IMR-90 (cell line): ENCODE results near the gene C3orf22. TPM values are rescaled to one million over a fixed set of nuclear protein-coding genes. Genes with fewer than 3 reads are reported as not detected.
A peak's percentile ranks its signal among the peaks of the same experiment; 100 is the strongest.

Experiments used
- ATAC-seq: fragments of 200-7000 bp; cut with Tn5 transposase; 2 replicates; pipeline ENCODE4 v1.9.1; 2020; ENCODE audit warnings: low read depth, mild to moderate bottlenecking, moderate library complexity
- BruUV-seq: library from RNA; stranded (reverse); fragments of 400-500 nt; replicated peaks from 2 replicates; lab custom pipeline; 2021; lab: Mats Ljungman, UMichigan
- CTCF ChIA-PET: fragments of 300-600 bp; formaldehyde crosslinking; extraction: SDS; loops from one replicate; lab custom pipeline; 2021; ENCODE audit warnings: antibody characterized with exemption; lab: Yijun Ruan, JAX
- POLR2A ChIA-PET: fragments of 300-600 bp; sonication (Branson Sonifier 250); formaldehyde crosslinking; loops from one replicate; lab custom pipeline; 2022; ENCODE audit warnings: antibody characterized with exemption; ENCODE audit not compliant: unreplicated experiment; lab: Charles Lee
- DNase-seq: peaks from one replicate; pipeline ENCODE4 v3.0.0; 2013
- H2AFZ ChIP-seq: replicated peaks from 2 replicates; pipeline ENCODE3; 2013; ENCODE audit warnings: low read length, mild to moderate bottlenecking; ENCODE audit not compliant: poor library complexity
- H2AK5ac ChIP-seq: 2 replicates; pipeline ENCODE4 v1.6.1; 2013; ENCODE audit warnings: low read depth, low read length, inconsistent platforms
- H2AK9ac ChIP-seq: replicated peaks from 2 replicates; pipeline ENCODE3; 2013; ENCODE audit warnings: mild to moderate bottlenecking, low read depth, low read length, moderate library complexity; ENCODE audit not compliant: poor library complexity
- H2BK120ac ChIP-seq: 2 replicates; pipeline ENCODE4 v1.6.1; 2013; ENCODE audit warnings: low read depth, low read length, inconsistent platforms
- H2BK15ac ChIP-seq: 3 replicates; pipeline ENCODE4 v1.6.1; 2013; ENCODE audit warnings: low read depth, low read length, inconsistent platforms
- H2BK20ac ChIP-seq: 2 replicates; pipeline ENCODE4 v1.6.1; 2013; ENCODE audit warnings: low read depth, mild to moderate bottlenecking, inconsistent platforms, low read length, moderate library complexity
- H2BK5ac ChIP-seq: 2 replicates; pipeline ENCODE4 v1.6.1; 2013; ENCODE audit warnings: mild to moderate bottlenecking, low read depth, low read length, inconsistent platforms; ENCODE audit not compliant: poor library complexity, severe bottlenecking
- H3K14ac ChIP-seq: replicated peaks from 2 replicates; pipeline ENCODE4 v1.6.1; 2013; ENCODE audit warnings: low read depth, low read length, inconsistent platforms
- H3K18ac ChIP-seq: 2 replicates; pipeline ENCODE4 v1.6.1; 2013; ENCODE audit warnings: low read depth, low read length, control low read depth
- H3K23ac ChIP-seq: 2 replicates; pipeline ENCODE4 v1.6.1; 2013; ENCODE audit warnings: low read depth, low read length, inconsistent platforms
- H3K27ac ChIP-seq: 2 replicates; pipeline ENCODE4 v1.5.1; 2013; ENCODE audit warnings: mild to moderate bottlenecking, control low read depth, low read length; ENCODE audit not compliant: insufficient read depth
- H3K27me3 ChIP-seq: 2 replicates; pipeline ENCODE4 v1.6.1; 2013; ENCODE audit warnings: low read length; ENCODE audit not compliant: control insufficient read depth, insufficient read depth
- H3K36me3 ChIP-seq: 2 replicates; pipeline ENCODE4 v1.6.1; 2013; ENCODE audit warnings: low read length, mixed read lengths; ENCODE audit not compliant: control insufficient read depth, insufficient read depth
- H3K4ac ChIP-seq: 2 replicates; pipeline ENCODE4 v1.6.1; 2013; ENCODE audit warnings: low read depth, low read length, inconsistent platforms
- H3K4me1 ChIP-seq: 2 replicates; pipeline ENCODE4 v1.6.1; 2013; ENCODE audit warnings: low read length, mixed read lengths; ENCODE audit not compliant: control insufficient read depth, insufficient read depth
- H3K4me2 ChIP-seq: 2 replicates; pipeline ENCODE4 v1.6.1; 2013; ENCODE audit warnings: low read depth, mild to moderate bottlenecking, control low read depth, low read length, moderate library complexity
- H3K4me3 ChIP-seq: 2 replicates; pipeline ENCODE4 v1.5.1; 2013; ENCODE audit warnings: low read depth, mild to moderate bottlenecking, control low read depth, low read length, moderate library complexity; ENCODE audit not compliant: insufficient read depth
- H3K56ac ChIP-seq: 2 replicates; pipeline ENCODE4 v1.6.1; 2013; ENCODE audit warnings: low read length, inconsistent platforms; ENCODE audit not compliant: insufficient read depth; ENCODE audit errors: extremely low read depth
- H3K79me1 ChIP-seq, 2 experiments: 2 replicates each; pipeline ENCODE4 v1.6.1; 2013; ENCODE audit warnings: low read length in 2 of 2, inconsistent platforms in 1 of 2, low read depth in 1 of 2
- H3K9ac ChIP-seq: 2 replicates; pipeline ENCODE4 v1.6.1; 2013; ENCODE audit warnings: low read depth, low read length, control low read depth
- H3K9me1 ChIP-seq: 2 replicates; pipeline ENCODE4 v1.6.1; 2013; ENCODE audit warnings: low read length, inconsistent platforms; ENCODE audit not compliant: insufficient read depth
- H3K9me3 ChIP-seq: 2 replicates; pipeline ENCODE4 v1.6.1; 2013; ENCODE audit warnings: low read length; ENCODE audit not compliant: control insufficient read depth, insufficient read depth
- H4K20me1 ChIP-seq: 2 replicates; pipeline ENCODE4 v1.6.1; 2013; ENCODE audit warnings: low read length, inconsistent platforms; ENCODE audit not compliant: insufficient read depth
- H4K5ac ChIP-seq: 2 replicates; pipeline ENCODE4 v1.6.1; 2013; ENCODE audit warnings: mild to moderate bottlenecking, low read depth, low read length, control low read depth
- H4K8ac ChIP-seq, 2 experiments: 2 replicates each; pipeline ENCODE4 v1.6.1; 2013; ENCODE audit warnings: low read depth in 2 of 2, low read length in 2 of 2, control low read depth in 1 of 2, inconsistent platforms in 1 of 2
- H4K91ac ChIP-seq: 2 replicates; pipeline ENCODE4 v1.6.1; 2013; ENCODE audit warnings: low read depth, low read length, inconsistent platforms; ENCODE audit not compliant: insufficient read depth
- BHLHE40 ChIP-seq: fragments of 150-350 bp; IDR thresholded peaks from 2 replicates; pipeline ENCODE4 v1.6.1; 2016; ENCODE audit warnings: mild to moderate bottlenecking, low read depth, low read length
- CEBPB ChIP-seq: IDR thresholded peaks from 2 replicates; pipeline ENCODE4 v1.6.1; 2012; ENCODE audit warnings: low read depth, low read length, improper control_type of control experiment
- CHD1 ChIP-seq: IDR thresholded peaks from 2 replicates; pipeline ENCODE4 v1.6.1; 2012; ENCODE audit warnings: low read depth, low read length, improper control_type of control experiment
- FOS ChIP-seq: fragments of 150-350 bp; IDR thresholded peaks from 2 replicates; pipeline ENCODE4 v1.6.1; 2016; ENCODE audit warnings: low read depth, low read length
- MAFK ChIP-seq: IDR thresholded peaks from 2 replicates; pipeline ENCODE4 v1.6.1; 2012; ENCODE audit warnings: low read depth, low read length, improper control_type of control experiment
- MAZ ChIP-seq: IDR thresholded peaks from 2 replicates; pipeline ENCODE4 v1.6.1; 2012; ENCODE audit warnings: low read depth, mild to moderate bottlenecking, low read length, improper control_type of control experiment, moderate library complexity, borderline replicate concordance
- MXI1 ChIP-seq: IDR thresholded peaks from 2 replicates; pipeline ENCODE4 v1.6.1; 2012; ENCODE audit warnings: low read depth, mild to moderate bottlenecking, low read length, moderate library complexity, borderline replicate concordance
- NFE2L2 ChIP-seq: fragments of 150-350 bp; IDR thresholded peaks from 2 replicates; pipeline ENCODE4 v1.6.1; 2016; ENCODE audit warnings: low read depth, mild to moderate bottlenecking, low read length
- POLR2A ChIP-seq: IDR thresholded peaks from 2 replicates; pipeline ENCODE4 v1.6.1; 2012; ENCODE audit warnings: mild to moderate bottlenecking, low read depth, low read length
- RAD21 ChIP-seq: IDR thresholded peaks from 2 replicates; pipeline ENCODE4 v1.6.1; 2012; ENCODE audit warnings: low read length, improper control_type of control experiment
- RCOR1 ChIP-seq: IDR thresholded peaks from 2 replicates; pipeline ENCODE4 v1.6.1; 2012; ENCODE audit warnings: mild to moderate bottlenecking, low read length, improper control_type of control experiment; ENCODE audit not compliant: insufficient replicate concordance
- RFX5 ChIP-seq: IDR thresholded peaks from 2 replicates; pipeline ENCODE4 v1.8.0; 2012; ENCODE audit warnings: low read depth, mild to moderate bottlenecking, low read length, moderate library complexity
- SMC3 ChIP-seq: fragments of 150-350 bp; IDR thresholded peaks from 2 replicates; pipeline ENCODE4 v1.6.1; 2016; ENCODE audit warnings: low read depth, mild to moderate bottlenecking, antibody characterized with exemption, low read length, moderate library complexity
- WGBS, 2 experiments: methylation state at CpG; one replicate each; pipeline versions ENCODE4 v1.1.5 to v1.1.7; 2013; ENCODE audit warnings: missing lambda C conversion rate in 2 of 2; ENCODE audit not compliant: insufficient read length in 1 of 2; ENCODE audit errors: extremely low coverage in 2 of 2; 5-methylcytosine and 5-hydroxymethylcytosine counted together
- dilution Hi-C: fragments of 300-500 bp; cut with HindIII; formaldehyde crosslinking; loops from one replicate; pipeline ENCODE4 v1.14.3; 2018; ENCODE audit warnings: low sequenced_read_pairs; ENCODE audit not compliant: unreplicated experiment
- in situ Hi-C: fragments of 300-500 bp; cut with MboI; formaldehyde crosslinking; loops from 3 replicates; pipeline ENCODE4 v1.14.3; 2019; ENCODE audit warnings: low sequenced_read_pairs, inconsistent platforms, mixed read lengths
- intact Hi-C: fragments of 100-400 bp; cut with micrococcal nuclease; formaldehyde crosslinking; loops from 2 replicates; pipeline ENCODE4 v1.10.0; 2022
- polyA plus RNA-seq, 3 experiments: library from polyadenylated mRNA; depleted of rRNA; stranded (reverse); fragments of >200 nt; gene quantifications; 2 replicates each; pipeline ENCODE4 v1.2.3, GENCODE V29; 2012; ENCODE audit warnings: low replicate concordance in 1 of 3
- total RNA-seq: library from RNA; depleted of rRNA; stranded (reverse); fragments of >200 nt; gene quantifications from 2 replicates; pipeline ENCODE4 v1.2.3, GENCODE V29; 2012
- TF ChIP-seq, protein P1 (sequence below): fragments of 150-350 bp; IDR thresholded peaks from 2 replicates; pipeline ENCODE4 v1.6.1; 2017; ENCODE audit warnings: mild to moderate bottlenecking, antibody characterized with exemption, low read length, low read depth
- TF ChIP-seq, protein P2 (sequence below): fragments of 150-350 bp; IDR thresholded peaks from 2 replicates; pipeline ENCODE4 v1.6.1; 2016; ENCODE audit warnings: low read depth, mild to moderate bottlenecking, low read length, moderate library complexity, borderline replicate concordance
- TF ChIP-seq, protein P3 (sequence below): conservative IDR thresholded peaks from 2 replicates; pipeline ENCODE4 v1.5.1; 2012; ENCODE audit warnings: mild to moderate bottlenecking, low read depth, low read length, improper control_type of control experiment

C3orf22 gene
- total and polyA plus RNA-seq, 2 of the 4 experiments (the other 2 are of a cell fraction): not detected

DNA sequence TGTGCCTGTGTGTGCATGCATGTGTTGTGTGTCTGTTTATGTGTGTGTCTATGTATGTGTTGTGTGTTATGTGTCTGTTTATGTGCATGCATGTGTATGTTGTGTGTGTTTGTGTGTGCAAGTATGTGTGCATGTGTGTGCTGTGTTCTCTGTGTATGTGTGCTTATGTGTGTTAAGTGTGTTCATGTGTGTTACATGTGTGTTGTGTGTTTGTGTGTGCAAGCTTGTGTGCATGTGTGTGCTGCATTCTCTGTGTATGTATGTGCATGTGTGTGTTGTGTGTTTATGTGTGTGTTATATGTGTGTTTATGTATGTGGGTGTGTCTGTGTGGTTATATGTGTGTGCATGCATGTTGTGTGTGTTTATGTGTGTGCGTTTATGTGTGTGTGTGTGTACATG, 56.1 kb downstream of the C3orf22 start:
- dilution Hi-C loops: no loop called here
- Histone ChIP-seq H4K8ac (no peak overlapping the region), H2BK20ac (no peak overlapping the region), H2BK120ac (no peak overlapping the region), H2AFZ (no peak overlapping the region), H3K4me2 (no peak overlapping the region), H2AK9ac (no peak overlapping the region), H2BK5ac (peak overlapping the region; percentile 30), H4K20me1 (no peaks in the 10 kb centered on the region), H3K4me3 (no peak overlapping the region), H3K9me1 (no peaks in the 10 kb centered on the region), H3K36me3 (no peaks in the 10 kb centered on the region), H3K23ac (no peak overlapping the region), H3K56ac (no peak overlapping the region), H4K5ac (no peak overlapping the region), H3K18ac (no peak overlapping the region), H3K27ac (no peak overlapping the region), H3K4me1 (no peaks in the 10 kb centered on the region), H3K27me3 (peaks cover 8% of the 10 kb centered on the region; the same call in 1 of the 2 replicates), H3K9me3 (no peaks in the 10 kb centered on the region), H3K9ac (no peak overlapping the region), H2AK5ac (no peak overlapping the region), H3K79me1 (no peaks in the 10 kb centered on the region), H3K14ac (no peak overlapping the region), H2BK15ac (no peak overlapping the region), H3K4ac (no peak overlapping the region), H4K91ac (no peak overlapping the region)
- ChIA-PET CTCF (no interaction called here), POLR2A (no interaction called here)
- in situ Hi-C loops: no loop called here
- no TSS peak for BruUV-seq
- intact Hi-C loops: no loop called here
- no peak for DNase-seq
- ATAC-seq: no peak
- TF ChIP-seq RCOR1 (no peak), NFE2L2 (no peak), RFX5 (no peak), CHD1 (no peak), FOS (no peak), POLR2A (no peak), MAFK (no peak), CEBPB (no peak), SMC3 (no peak), BHLHE40 (no peak), MXI1 (no peak), MAZ (no peak), RAD21 (no peak)
- TF ChIP-seq, protein P1, sequence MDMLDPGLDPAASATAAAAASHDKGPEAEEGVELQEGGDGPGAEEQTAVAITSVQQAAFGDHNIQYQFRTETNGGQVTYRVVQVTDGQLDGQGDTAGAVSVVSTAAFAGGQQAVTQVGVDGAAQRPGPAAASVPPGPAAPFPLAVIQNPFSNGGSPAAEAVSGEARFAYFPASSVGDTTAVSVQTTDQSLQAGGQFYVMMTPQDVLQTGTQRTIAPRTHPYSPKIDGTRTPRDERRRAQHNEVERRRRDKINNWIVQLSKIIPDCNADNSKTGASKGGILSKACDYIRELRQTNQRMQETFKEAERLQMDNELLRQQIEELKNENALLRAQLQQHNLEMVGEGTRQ: no peak
- TF ChIP-seq, protein P2, sequence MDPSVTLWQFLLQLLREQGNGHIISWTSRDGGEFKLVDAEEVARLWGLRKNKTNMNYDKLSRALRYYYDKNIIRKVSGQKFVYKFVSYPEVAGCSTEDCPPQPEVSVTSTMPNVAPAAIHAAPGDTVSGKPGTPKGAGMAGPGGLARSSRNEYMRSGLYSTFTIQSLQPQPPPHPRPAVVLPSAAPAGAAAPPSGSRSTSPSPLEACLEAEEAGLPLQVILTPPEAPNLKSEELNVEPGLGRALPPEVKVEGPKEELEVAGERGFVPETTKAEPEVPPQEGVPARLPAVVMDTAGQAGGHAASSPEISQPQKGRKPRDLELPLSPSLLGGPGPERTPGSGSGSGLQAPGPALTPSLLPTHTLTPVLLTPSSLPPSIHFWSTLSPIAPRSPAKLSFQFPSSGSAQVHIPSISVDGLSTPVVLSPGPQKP: no peak
- TF ChIP-seq, protein P3, sequence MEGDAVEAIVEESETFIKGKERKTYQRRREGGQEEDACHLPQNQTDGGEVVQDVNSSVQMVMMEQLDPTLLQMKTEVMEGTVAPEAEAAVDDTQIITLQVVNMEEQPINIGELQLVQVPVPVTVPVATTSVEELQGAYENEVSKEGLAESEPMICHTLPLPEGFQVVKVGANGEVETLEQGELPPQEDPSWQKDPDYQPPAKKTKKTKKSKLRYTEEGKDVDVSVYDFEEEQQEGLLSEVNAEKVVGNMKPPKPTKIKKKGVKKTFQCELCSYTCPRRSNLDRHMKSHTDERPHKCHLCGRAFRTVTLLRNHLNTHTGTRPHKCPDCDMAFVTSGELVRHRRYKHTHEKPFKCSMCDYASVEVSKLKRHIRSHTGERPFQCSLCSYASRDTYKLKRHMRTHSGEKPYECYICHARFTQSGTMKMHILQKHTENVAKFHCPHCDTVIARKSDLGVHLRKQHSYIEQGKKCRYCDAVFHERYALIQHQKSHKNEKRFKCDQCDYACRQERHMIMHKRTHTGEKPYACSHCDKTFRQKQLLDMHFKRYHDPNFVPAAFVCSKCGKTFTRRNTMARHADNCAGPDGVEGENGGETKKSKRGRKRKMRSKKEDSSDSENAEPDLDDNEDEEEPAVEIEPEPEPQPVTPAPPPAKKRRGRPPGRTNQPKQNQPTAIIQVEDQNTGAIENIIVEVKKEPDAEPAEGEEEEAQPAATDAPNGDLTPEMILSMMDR: no peak
- WGBS, 2 experiments: 88% methylated on average over 1 of the region's 1 CpG; no CpG with 5 or more reads in 1 of the 2 experiments
